HCT116 (cell line): ENCODE data around the gene ARHGAP42. TPM values are rescaled to one million over a fixed set of nuclear protein-coding genes. Genes with fewer than 3 reads are reported as not detected.
A peak's percentile ranks its signal among the peaks of the same experiment; 100 is the strongest.

Source experiments
- ATAC-seq: fragments of 200-7000 bp; cut with Tn5 transposase; 2 replicates; pipeline ENCODE4 v1.9.1; 2020; ENCODE audit warnings: mild to moderate bottlenecking, moderate library complexity
- BruUV-seq: library from RNA; stranded (reverse); fragments of 400-500 nt; replicated peaks from 2 replicates; lab custom pipeline; 2021; lab: Mats Ljungman, UMichigan
- CTCF ChIA-PET: fragments of 300-600 bp; sonication (Branson Sonifier 250); formaldehyde crosslinking; loops from one replicate; lab custom pipeline; 2021; ENCODE audit warnings: antibody characterized with exemption; lab: Charles Lee
- POLR2A ChIA-PET: fragments of 300-600, 350-600 bp; sonication (Branson Sonifier 250); formaldehyde crosslinking; loops from one replicate; lab custom pipeline; 2021; ENCODE audit warnings: antibody characterized with exemption; lab: Charles Lee
- RAD21 ChIA-PET, 2 experiments: fragments of 300-600 bp; sonication (Branson Sonifier 250); formaldehyde crosslinking; loops; one replicate each; lab custom pipeline; 2023; ENCODE audit warnings: low total read pairs in 2 of 2; ENCODE audit not compliant: uncharacterized antibody in 2 of 2, unreplicated experiment in 2 of 2, low non-redundant PET in 1 of 2; lab: Charles Lee
- DNase-seq: peaks from one replicate; pipeline ENCODE4 v3.0.0-alpha.2; 2010; ENCODE audit warnings: low read depth, low spot score
- H2AFZ ChIP-seq: fragments of 200-600 bp; shearing (Covaris generic), sonication (generic); 2 replicates; pipeline ENCODE4 v1.6.1; 2017; ENCODE audit warnings: low read depth, mixed run types, mixed read lengths, antibody characterized with exemption, low read length; ENCODE audit not compliant: poor library complexity, severe bottlenecking
- H3K27ac ChIP-seq: 2 replicates; pipeline ENCODE4 v1.5.1; 2012; ENCODE audit warnings: low read depth, low read length
- H3K27me3 ChIP-seq: fragments of 200-600 bp; sonication (generic); 2 replicates; pipeline ENCODE4 v1.6.1; 2016; ENCODE audit warnings: mixed run types, low read length, mixed read lengths; ENCODE audit not compliant: insufficient read depth
- H3K36me3 ChIP-seq, 2 experiments: fragments of 200-500 bp in 1 of 2; fragments of 200-600 bp in 1 of 2; sonication (Bioruptor generic) in 1 of 2; sonication (generic) in 1 of 2; 2 replicates each; pipeline versions ENCODE4 v1.5.1 to v1.6.1; 2014 to 2016; ENCODE audit warnings: low read length in 2 of 2, inconsistent platforms in 1 of 2, mixed read lengths in 1 of 2, mixed run types in 1 of 2; ENCODE audit not compliant: insufficient read depth in 2 of 2, control insufficient read depth in 1 of 2
- H3K4me1 ChIP-seq, 2 experiments: fragments of 200-600 bp in 1 of 2; sonication (generic) in 1 of 2; 2 replicates each; pipeline versions ENCODE4 v1.5.1 to v1.6.1; 2012 to 2017; ENCODE audit warnings: low read length in 2 of 2, inconsistent platforms in 1 of 2, mild to moderate bottlenecking in 1 of 2, mixed read lengths in 1 of 2, mixed run types in 1 of 2, moderate library complexity in 1 of 2; ENCODE audit not compliant: insufficient read depth in 2 of 2, control insufficient read depth in 1 of 2
- H3K4me2 ChIP-seq: fragments of 200-600 bp; sonication (generic); 2 replicates; pipeline ENCODE4 v1.6.1; 2017; ENCODE audit warnings: mixed run types, low read length, mixed read lengths
- H3K4me3 ChIP-seq, 2 experiments: fragments of 200-600 bp in 1 of 2; sonication (generic) in 1 of 2; replicated peaks in 1 of 2; 2 replicates each; pipeline ENCODE4 v1.5.1; 2011 to 2016; ENCODE audit warnings: low read length in 2 of 2, control low read depth in 1 of 2, low read depth in 1 of 2, mild to moderate bottlenecking in 1 of 2, mixed read lengths in 1 of 2, mixed run types in 1 of 2
- H3K79me2 ChIP-seq: fragments of 200-600 bp; sonication (generic); 2 replicates; pipeline ENCODE4 v1.6.1; 2017; ENCODE audit warnings: mild to moderate bottlenecking, mixed run types, low read length, moderate library complexity, mixed read lengths; ENCODE audit not compliant: insufficient read depth
- H3K9ac ChIP-seq: fragments of 200-600 bp; sonication (generic); 2 replicates; pipeline ENCODE4 v1.6.1; 2016; ENCODE audit warnings: low read length, mixed read lengths
- H3K9me2 ChIP-seq: fragments of 200-600 bp; sonication (generic), shearing (Covaris generic); 2 replicates; pipeline ENCODE4 v1.6.1; 2017; ENCODE audit warnings: mixed run types, mild to moderate bottlenecking, moderate library complexity; ENCODE audit not compliant: insufficient read depth
- H3K9me3 ChIP-seq, 2 experiments: fragments of 200-500 bp in 1 of 2; fragments of 200-600 bp in 1 of 2; sonication (Bioruptor generic) in 1 of 2; sonication (generic) in 1 of 2; 2 replicates each; pipeline ENCODE4 v1.6.1; 2014 to 2017; ENCODE audit warnings: low read length in 2 of 2, mixed read lengths in 2 of 2, inconsistent platforms in 1 of 2, low read depth in 1 of 2, mild to moderate bottlenecking in 1 of 2, mixed run types in 1 of 2, moderate library complexity in 1 of 2; ENCODE audit not compliant: control insufficient read depth in 1 of 2, insufficient read depth in 1 of 2
- H4K20me1 ChIP-seq: fragments of 200-600 bp; sonication (generic), shearing (Covaris generic); 2 replicates; pipeline ENCODE4 v1.6.1; 2017; ENCODE audit warnings: mixed run types, mild to moderate bottlenecking, moderate library complexity; ENCODE audit not compliant: insufficient read depth
- CBX3 ChIP-seq: IDR thresholded peaks from 2 replicates; pipeline ENCODE4 v1.6.1; 2012; ENCODE audit warnings: low read depth
- CEBPB ChIP-seq: IDR thresholded peaks from 2 replicates; pipeline ENCODE4 v1.6.1; 2012; ENCODE audit warnings: low read depth
- EGR1 ChIP-seq: IDR thresholded peaks from 2 replicates; pipeline ENCODE4 v1.6.1; 2012; ENCODE audit warnings: low read depth
- ELF1 ChIP-seq: IDR thresholded peaks from 2 replicates; pipeline ENCODE4 v1.6.1; 2012; ENCODE audit warnings: low read depth, borderline replicate concordance
- EZH2phosphoT487 ChIP-seq: fragments of 200-600 bp; IDR thresholded peaks from 2 replicates; pipeline ENCODE4 v1.6.1; 2018; ENCODE audit warnings: antibody characterized with exemption, borderline replicate concordance
- JUND ChIP-seq: IDR thresholded peaks from 2 replicates; pipeline ENCODE4 v1.6.1; 2012
- POLR2A ChIP-seq: IDR thresholded peaks from 2 replicates; pipeline ENCODE4 v1.7.0; 2011; ENCODE audit warnings: borderline replicate concordance; ENCODE audit not compliant: insufficient read depth, insufficient read length; ENCODE audit errors: extremely low read depth
- RAD21 ChIP-seq: IDR thresholded peaks from 2 replicates; pipeline ENCODE4 v1.6.1; 2012; ENCODE audit warnings: low read depth, mild to moderate bottlenecking
- SIN3A ChIP-seq: IDR thresholded peaks from 2 replicates; pipeline ENCODE4 v1.6.1; 2012; ENCODE audit warnings: low read depth
- SRF ChIP-seq: IDR thresholded peaks from 2 replicates; pipeline ENCODE4 v1.6.1; 2012; ENCODE audit warnings: low read depth
- TCF7L2 ChIP-seq: IDR thresholded peaks from 2 replicates; pipeline ENCODE4 v1.7.0; 2011; ENCODE audit warnings: borderline replicate concordance, inconsistent platforms; ENCODE audit not compliant: insufficient read depth, insufficient read length; ENCODE audit errors: extremely low read depth
- YY1 ChIP-seq: IDR thresholded peaks from 2 replicates; pipeline ENCODE4 v1.6.1; 2011; ENCODE audit warnings: low read length, low read depth, moderate library complexity, mild to moderate bottlenecking; ENCODE audit not compliant: insufficient replicate concordance; ENCODE audit errors: extremely low read depth
- ZBTB33 ChIP-seq: IDR thresholded peaks from 2 replicates; pipeline ENCODE4 v1.6.1; 2011; ENCODE audit warnings: mild to moderate bottlenecking, low read length, moderate library complexity; ENCODE audit not compliant: insufficient replicate concordance; ENCODE audit errors: extremely low read depth
- ZFX ChIP-seq: fragments of 450-650 bp; IDR thresholded peaks from 2 replicates; pipeline ENCODE4 v1.6.1; 2017
- ZNF274 ChIP-seq: fragments of 200-500 bp; sonication (Bioruptor generic); IDR thresholded peaks from 2 replicates; pipeline ENCODE4 v1.6.1; 2014; ENCODE audit warnings: mild to moderate bottlenecking, low read depth, low read length, inconsistent platforms
- intact Hi-C: fragments of 100-400 bp; cut with micrococcal nuclease; formaldehyde crosslinking; loops from 2 replicates; pipeline ENCODE4 v1.10.0; 2022
- total RNA-seq: library from RNA; stranded (reverse); gene quantifications from one replicate; pipeline ENCODE4 v1.2.1, GENCODE V29; 2021; ENCODE audit not compliant: unreplicated experiment
- TF ChIP-seq, protein P1 (sequence below), 3 experiments: fragments of 200-600 bp in 1 of 3; sonication (generic) in 1 of 3; IDR thresholded peaks in 2 of 3; conservative IDR thresholded peaks in 1 of 3; 2 replicates each; pipeline ENCODE4 v1.5.1; 2012 to 2017; ENCODE audit warnings: low read depth in 2 of 3, low read length in 2 of 3, antibody characterized with exemption in 1 of 3, borderline replicate concordance in 1 of 3, control low read depth in 1 of 3, mild to moderate bottlenecking in 1 of 3, mixed read lengths in 1 of 3, mixed run types in 1 of 3, moderate library complexity in 1 of 3; ENCODE audit not compliant: insufficient read depth in 1 of 3
- TF ChIP-seq, protein P2 (sequence below): IDR thresholded peaks from 2 replicates; pipeline ENCODE4 v1.6.1; 2012; ENCODE audit warnings: low read depth

ARHGAP42 gene
- total RNA-seq, 1 experiment from 2014 or later, result 12.3 TPM

DNA sequence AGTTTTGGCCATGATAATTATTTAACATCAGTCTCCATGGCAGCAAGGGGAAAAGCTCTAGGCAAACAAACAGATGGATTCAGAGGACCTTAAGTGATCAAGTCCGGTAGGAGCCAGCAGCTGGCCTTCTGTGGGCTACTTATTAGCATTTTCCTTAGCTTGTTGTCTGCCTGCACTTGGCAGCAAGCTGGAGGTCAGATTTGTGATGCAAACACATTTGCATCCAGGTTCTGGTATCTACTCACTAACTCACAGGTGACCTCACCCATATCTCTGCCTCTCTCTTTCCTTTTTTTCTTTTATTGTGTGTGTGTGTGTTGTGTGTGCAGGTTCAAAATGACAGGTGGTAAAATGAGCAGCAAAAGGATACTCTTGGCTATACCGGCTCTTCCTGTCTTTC lies 32.3 kb downstream of the ARHGAP42 start:
- H4K20me1 ChIP-seq, result no peaks in the 10 kb centered on the region
- no TSS peak for BruUV-seq
- no peaks in the 10 kb centered on the region for H3K27me3 ChIP-seq
- H3K27ac ChIP-seq, result peak overlapping the region; percentile 55
- no peaks in the 10 kb centered on the region for H3K9me3 ChIP-seq
- H3K4me2 ChIP-seq, result peak overlapping the region; percentile 73
- ATAC-seq, result peak; percentile 65
- DNase-seq, result no peak
- no peaks in the 10 kb centered on the region for H3K36me3 ChIP-seq
- CTCF ChIA-PET, result interaction anchor here (1.2 kb wide), 1 partner anchor 13 kb away, joined by 4 read pairs; no protein-coding TSS in a partner anchor
- no peaks in the 10 kb centered on the region for H3K9me2 ChIP-seq
- peaks cover 53% of the 10 kb centered on the region for H3K79me2 ChIP-seq
- intact Hi-C loops, result no loop called here
- POLR2A ChIA-PET, result interaction anchor here (1.5 kb wide), 1 partner anchor 14 kb away, joined by 3 read pairs; no protein-coding TSS in a partner anchor
- peaks cover 18 to 41% of the 10 kb centered on the region in 2 experiments for H3K4me1 ChIP-seq
- no peak overlapping the region for H2AFZ ChIP-seq
- RAD21 ChIA-PET, result no interaction called here
- H3K4me3 ChIP-seq, result peak overlapping the region; percentile 3 to 47
- TF ChIP-seq EZH2phosphoT487 (no peak), POLR2A (no peak), SRF (no peak), TCF7L2 (no peak), ZBTB33 (no peak), ZNF274 (no peak), ELF1 (no peak), JUND (no peak), CEBPB (no peak), RAD21 (no peak), SIN3A (no peak), EGR1 (no peak), ZFX (no peak), YY1 (no peak), CBX3 (no peak)
- TF ChIP-seq, protein P1, sequence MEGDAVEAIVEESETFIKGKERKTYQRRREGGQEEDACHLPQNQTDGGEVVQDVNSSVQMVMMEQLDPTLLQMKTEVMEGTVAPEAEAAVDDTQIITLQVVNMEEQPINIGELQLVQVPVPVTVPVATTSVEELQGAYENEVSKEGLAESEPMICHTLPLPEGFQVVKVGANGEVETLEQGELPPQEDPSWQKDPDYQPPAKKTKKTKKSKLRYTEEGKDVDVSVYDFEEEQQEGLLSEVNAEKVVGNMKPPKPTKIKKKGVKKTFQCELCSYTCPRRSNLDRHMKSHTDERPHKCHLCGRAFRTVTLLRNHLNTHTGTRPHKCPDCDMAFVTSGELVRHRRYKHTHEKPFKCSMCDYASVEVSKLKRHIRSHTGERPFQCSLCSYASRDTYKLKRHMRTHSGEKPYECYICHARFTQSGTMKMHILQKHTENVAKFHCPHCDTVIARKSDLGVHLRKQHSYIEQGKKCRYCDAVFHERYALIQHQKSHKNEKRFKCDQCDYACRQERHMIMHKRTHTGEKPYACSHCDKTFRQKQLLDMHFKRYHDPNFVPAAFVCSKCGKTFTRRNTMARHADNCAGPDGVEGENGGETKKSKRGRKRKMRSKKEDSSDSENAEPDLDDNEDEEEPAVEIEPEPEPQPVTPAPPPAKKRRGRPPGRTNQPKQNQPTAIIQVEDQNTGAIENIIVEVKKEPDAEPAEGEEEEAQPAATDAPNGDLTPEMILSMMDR (IDR thresholded peaks at IDR 0.05 in 2 of 3, conservative IDR thresholded peaks at IDR 0.05 in 1 of 3; ENCODE audit: borderline replicate concordance in 1 of 3, insufficient read depth in 1 of 3, low read depth in 2 of 3, low read length in 2 of 3), result no peak
- TF ChIP-seq, protein P2, sequence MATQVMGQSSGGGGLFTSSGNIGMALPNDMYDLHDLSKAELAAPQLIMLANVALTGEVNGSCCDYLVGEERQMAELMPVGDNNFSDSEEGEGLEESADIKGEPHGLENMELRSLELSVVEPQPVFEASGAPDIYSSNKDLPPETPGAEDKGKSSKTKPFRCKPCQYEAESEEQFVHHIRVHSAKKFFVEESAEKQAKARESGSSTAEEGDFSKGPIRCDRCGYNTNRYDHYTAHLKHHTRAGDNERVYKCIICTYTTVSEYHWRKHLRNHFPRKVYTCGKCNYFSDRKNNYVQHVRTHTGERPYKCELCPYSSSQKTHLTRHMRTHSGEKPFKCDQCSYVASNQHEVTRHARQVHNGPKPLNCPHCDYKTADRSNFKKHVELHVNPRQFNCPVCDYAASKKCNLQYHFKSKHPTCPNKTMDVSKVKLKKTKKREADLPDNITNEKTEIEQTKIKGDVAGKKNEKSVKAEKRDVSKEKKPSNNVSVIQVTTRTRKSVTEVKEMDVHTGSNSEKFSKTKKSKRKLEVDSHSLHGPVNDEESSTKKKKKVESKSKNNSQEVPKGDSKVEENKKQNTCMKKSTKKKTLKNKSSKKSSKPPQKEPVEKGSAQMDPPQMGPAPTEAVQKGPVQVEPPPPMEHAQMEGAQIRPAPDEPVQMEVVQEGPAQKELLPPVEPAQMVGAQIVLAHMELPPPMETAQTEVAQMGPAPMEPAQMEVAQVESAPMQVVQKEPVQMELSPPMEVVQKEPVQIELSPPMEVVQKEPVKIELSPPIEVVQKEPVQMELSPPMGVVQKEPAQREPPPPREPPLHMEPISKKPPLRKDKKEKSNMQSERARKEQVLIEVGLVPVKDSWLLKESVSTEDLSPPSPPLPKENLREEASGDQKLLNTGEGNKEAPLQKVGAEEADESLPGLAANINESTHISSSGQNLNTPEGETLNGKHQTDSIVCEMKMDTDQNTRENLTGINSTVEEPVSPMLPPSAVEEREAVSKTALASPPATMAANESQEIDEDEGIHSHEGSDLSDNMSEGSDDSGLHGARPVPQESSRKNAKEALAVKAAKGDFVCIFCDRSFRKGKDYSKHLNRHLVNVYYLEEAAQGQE, result no peak
- H3K9ac ChIP-seq, result peak overlapping the region; percentile 46
